ENCODE measurements around the gene GPNMB.

DNA sequence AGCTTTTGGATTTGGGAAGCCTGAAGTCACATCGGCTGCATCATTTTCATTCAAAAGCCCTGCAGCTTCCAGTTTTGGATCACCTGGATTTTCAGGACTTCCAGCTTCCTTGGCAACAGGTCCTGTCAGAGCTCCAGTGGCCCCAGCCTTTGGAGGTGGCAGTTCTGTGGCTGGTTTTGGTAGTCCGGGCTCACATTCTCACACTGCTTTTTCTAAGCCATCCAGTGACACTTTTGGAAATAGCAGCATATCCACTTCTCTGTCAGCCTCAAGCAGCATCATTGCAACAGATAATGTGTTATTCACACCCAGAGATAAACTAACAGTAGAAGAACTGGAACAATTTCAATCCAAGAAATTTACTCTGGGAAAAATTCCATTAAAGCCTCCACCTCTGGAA, 46.2 kb upstream of the GPNMB start:
- TF ChIP-seq, protein P1, sequence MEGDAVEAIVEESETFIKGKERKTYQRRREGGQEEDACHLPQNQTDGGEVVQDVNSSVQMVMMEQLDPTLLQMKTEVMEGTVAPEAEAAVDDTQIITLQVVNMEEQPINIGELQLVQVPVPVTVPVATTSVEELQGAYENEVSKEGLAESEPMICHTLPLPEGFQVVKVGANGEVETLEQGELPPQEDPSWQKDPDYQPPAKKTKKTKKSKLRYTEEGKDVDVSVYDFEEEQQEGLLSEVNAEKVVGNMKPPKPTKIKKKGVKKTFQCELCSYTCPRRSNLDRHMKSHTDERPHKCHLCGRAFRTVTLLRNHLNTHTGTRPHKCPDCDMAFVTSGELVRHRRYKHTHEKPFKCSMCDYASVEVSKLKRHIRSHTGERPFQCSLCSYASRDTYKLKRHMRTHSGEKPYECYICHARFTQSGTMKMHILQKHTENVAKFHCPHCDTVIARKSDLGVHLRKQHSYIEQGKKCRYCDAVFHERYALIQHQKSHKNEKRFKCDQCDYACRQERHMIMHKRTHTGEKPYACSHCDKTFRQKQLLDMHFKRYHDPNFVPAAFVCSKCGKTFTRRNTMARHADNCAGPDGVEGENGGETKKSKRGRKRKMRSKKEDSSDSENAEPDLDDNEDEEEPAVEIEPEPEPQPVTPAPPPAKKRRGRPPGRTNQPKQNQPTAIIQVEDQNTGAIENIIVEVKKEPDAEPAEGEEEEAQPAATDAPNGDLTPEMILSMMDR (IDR thresholded peaks at IDR 0.05), result no peak
- TF ChIP-seq POLR2AphosphoS5 (IDR thresholded peaks at IDR 0.05) (no peak), POLR2A (IDR thresholded peaks at IDR 0.05) (no peak), EP300 (IDR thresholded peaks at IDR 0.05) (no peak)
